Effector CD8-positive, alpha-beta T cell (primary cell): ENCODE results near the gene IFNGR2.
"Not testable (repeated sequence)": the region's sequence is repeated elsewhere in the genome, so short reads cannot be mapped to it uniquely, and the experiment has no call there.

Experiments used
- DNase-seq: peaks from one replicate; lab custom pipeline; 2025; lab: John Stamatoyannopoulos, UW

The IFNGR2 gene

GRCh38 chr21:33437140-33437539 is 33.9 kb downstream of the IFNGR2 start:
- DNase-seq, result no peak

GRCh38 chr21:33441489-33442477 is 38.6 kb downstream of the IFNGR2 start:
- no peak for DNase-seq

GRCh38 chr21:33443194-33443593 is 40.0 kb downstream of the IFNGR2 start:
- no peak for DNase-seq

GRCh38 chr21:33444499-33444898 is 41.3 kb downstream of the IFNGR2 start:
- DNase-seq, result no peak

GRCh38 chr21:33446620-33447019 is 43.4 kb downstream of the IFNGR2 start:
- DNase-seq, result not testable (repeated sequence)

GRCh38 chr21:33449616-33450015 is 46.4 kb downstream of the IFNGR2 start:
- no peak for DNase-seq

- no peak for DNase-seq
Measured at GRCh38 chr21:33451634-33452071, 48.4 kb downstream of the IFNGR2 start.

- DNase-seq, result no peak
Measured at GRCh38 chr21:33452362-33452761, 49.1 kb downstream of the IFNGR2 start.

- DNase-seq, result no peak
Measured at GRCh38 chr21:33455686-33456446, 52.7 kb downstream of the IFNGR2 start.

- DNase-seq, result no peak
Measured at GRCh38 chr21:33458861-33459260, 55.6 kb downstream of the IFNGR2 start.

GRCh38 chr21:33461538-33462250 is 58.5 kb downstream of the IFNGR2 start:
- no peak for DNase-seq

GRCh38 chr21:33469183-33469582 is 66.0 kb downstream of the IFNGR2 start:
- DNase-seq, result not testable (repeated sequence)

GRCh38 chr21:33470701-33471100 is 67.5 kb downstream of the IFNGR2 start:
- no peak for DNase-seq

GRCh38 chr21:33473344-33473743 is 70.1 kb downstream of the IFNGR2 start:
- DNase-seq, result no peak

GRCh38 chr21:33477066-33477465 is 73.9 kb downstream of the IFNGR2 start:
- DNase-seq, result no peak

- no peak for DNase-seq
Measured at GRCh38 chr21:33478182-33478581, 75.0 kb downstream of the IFNGR2 start.

GRCh38 chr21:33478935-33479678 is 75.9 kb downstream of the IFNGR2 start:
- DNase-seq, result peak; percentile 39

- DNase-seq, result peak; percentile 95
Measured at GRCh38 chr21:33479679-33480480, 76.7 kb downstream of the IFNGR2 start, which contains the start of gene TMEM50B. TSS of gene TMEM50B (minus strand) at chr21:33479974. CDS start at chr21:33468885, 11,089 bp downstream.

GRCh38 chr21:33480481-33481103 is 77.4 kb downstream of the IFNGR2 start:
- no peak for DNase-seq
